ENCODE results near the gene SH3D19.
"Not testable (repeated sequence)": the region's sequence is repeated elsewhere in the genome, so short reads cannot be mapped to it uniquely, and the experiment has no call there.

SH3D19 gene

DNA sequence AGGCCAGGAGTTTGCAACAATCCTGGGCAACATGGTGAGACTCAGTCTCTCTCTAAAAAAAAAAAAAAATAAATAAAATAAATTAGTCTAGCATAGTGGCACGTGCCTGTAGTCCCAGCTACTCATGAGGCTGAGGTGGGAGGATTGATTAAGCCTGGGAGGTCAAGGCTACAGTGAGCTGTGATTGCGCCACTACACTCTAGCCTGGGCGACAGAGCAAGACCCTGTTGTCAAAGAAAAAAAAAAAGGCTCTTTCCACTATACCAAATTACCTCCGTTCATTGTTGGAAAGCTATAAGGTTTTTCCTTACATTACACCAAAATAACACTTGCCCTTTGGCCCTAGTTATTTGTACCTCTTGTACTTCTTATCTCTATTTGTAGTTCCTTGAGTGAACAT lies 58.3 kb downstream of the SH3D19 start:
- DNase-seq = no peak

DNA sequence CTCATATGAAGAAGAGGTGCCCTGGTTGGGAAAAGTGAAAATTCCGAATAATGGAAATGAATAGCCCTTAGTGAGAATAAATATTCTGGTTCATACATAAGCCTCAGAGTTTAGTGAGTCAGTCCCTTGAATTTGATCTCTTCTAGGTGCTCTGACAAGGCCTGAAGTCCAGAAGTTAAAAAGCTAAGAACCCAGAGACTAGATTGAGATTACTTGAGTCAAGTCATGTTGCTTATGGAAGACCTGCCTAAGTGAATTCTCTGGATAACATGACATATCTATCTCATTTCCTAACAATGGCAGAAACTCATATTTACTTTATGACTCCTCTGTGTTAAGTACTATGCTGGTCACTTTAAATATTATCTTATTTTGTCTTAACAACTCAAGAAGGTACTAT lies 58.9 kb downstream of the SH3D19 start:
- DNase-seq = no peak

DNA sequence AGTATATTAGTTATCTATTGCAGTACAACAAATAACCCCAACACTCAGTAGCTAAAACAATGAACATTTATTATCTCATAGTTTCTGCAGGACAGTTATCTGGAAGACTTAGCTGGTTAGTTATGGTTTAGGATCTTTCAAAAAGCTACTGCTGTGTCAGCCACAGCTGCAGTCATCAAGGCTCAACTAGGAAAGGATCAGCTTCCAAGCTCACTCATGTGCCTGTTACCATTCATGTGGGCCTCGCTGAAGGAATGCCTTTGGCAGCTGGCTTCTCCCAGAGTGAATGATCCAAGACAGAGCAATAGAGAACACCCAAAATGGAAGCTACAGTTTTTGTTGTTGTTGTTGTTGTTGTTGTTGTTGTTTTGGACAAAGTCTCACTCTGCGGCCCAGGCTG lies 62.0 kb downstream of the SH3D19 start:
- DNase-seq = no peak

DNA sequence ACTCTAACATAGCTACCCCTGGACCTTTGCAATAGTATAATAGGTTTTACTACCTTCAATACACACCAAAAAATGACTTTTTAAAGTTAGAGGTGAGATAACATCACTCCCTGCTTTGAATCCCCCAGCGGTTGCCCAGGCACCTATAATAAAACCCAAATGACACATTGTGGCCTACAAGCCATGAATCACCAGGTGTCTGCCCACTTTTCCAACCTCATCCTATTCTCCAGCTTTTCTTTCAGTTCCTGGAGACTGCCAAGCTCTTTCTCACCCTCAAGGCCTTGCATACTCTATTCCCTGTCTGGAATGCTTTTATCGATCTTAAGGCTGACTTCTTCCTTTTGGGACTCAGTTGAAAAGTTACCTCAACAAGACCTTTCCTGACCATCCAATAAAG lies 64.9 kb downstream of the SH3D19 start:
- DNase-seq = no peak

DNA sequence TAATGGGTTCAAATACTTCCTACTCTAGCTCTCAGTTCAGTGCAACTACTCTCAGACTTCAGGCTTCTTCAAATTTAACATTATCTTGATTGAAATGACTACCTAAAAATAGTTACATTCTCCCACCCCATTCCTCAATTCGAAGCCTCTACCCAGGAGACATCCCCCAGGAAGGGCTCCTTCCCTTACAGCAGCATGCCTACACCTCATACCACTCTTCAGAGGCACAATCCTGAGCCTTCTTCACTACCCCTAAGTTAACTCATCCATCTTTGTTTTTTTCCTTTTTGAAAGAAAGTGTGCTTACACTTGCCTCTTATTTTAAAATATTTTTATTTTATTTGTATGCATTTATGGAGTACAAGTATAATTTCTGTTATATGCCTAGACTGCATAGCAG lies 65.7 kb downstream of the SH3D19 start:
- no peak for DNase-seq

DNA sequence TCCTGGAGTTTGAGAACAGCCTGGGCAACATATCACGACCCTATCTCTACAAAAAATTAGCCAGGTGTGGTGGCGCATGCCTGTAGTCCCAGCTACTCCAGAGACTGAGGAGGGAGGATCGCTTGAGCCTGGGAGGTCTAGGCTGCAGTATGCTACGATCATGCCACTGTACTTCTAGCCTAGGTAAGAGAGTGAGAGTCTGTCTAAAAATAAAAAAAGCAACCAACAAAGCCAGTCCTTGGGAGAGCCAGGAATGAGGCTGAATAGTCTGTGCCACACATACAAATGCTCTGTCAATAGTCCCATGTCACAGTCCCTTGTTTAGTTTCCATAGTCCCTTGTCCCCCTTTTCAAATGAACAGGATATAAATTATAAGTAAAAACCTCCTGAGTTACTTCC lies 67.7 kb downstream of the SH3D19 start:
- no peak for DNase-seq

DNA sequence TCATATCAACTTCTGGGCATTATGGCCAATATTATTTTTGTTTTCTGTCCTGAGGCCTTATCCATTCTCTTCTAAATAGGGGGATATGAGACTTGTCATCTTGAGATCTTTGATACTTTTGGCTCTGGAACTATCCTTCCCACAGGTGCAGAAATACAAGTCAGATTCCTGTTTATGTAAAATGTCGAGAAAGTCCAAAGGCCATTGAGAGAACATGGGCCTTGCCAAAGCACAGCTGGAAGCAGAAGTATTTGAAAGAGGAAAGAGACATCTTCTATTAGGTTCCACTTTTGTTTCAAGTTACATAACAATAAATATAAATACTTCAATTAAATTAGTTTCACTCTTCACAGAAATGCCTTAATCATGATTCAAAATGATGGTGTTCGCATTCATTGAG lies 69.3 kb downstream of the SH3D19 start:
- DNase-seq = no peak

DNA sequence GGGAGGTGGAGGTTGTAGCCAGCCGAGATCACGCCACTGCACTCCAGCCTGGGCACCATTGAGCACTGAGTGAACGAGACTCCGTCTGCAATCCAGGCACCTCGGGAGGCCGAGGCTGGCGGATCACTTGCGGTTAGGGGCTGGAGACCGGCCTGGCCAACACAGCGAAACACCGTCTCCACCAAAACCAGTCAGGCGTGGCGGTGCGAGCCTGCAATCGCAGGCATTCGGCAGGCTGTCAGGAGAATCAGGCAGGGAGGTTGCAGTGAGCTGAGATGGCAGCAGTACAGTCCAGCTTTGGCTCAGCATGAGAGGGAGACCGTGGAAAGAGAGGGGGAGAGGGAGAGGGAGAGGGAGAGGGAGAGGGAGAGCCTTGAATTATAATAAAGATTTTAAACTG lies 69.7 kb downstream of the SH3D19 start:
- not testable (repeated sequence) for DNase-seq

DNA sequence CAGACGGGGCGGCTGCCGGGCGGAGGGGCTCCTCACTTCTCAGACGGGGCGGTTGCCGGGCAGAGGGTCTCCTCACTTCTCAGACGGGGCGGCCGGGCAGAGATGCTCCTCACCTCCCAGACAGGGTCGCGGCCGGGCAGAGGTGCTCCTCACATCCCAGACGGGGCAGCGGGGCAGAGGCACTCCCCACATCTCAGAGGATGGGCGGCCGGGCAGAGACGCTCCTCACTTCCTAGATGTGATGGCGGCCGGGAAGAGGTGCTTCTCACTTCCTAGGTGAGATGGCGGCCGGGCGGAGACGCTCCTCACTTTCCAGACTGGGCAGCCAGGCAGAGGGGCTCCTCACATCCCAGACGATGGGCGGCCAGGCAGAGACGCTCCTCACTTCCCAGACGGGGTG lies 70.2 kb downstream of the SH3D19 start:
- not testable (repeated sequence) for DNase-seq

DNA sequence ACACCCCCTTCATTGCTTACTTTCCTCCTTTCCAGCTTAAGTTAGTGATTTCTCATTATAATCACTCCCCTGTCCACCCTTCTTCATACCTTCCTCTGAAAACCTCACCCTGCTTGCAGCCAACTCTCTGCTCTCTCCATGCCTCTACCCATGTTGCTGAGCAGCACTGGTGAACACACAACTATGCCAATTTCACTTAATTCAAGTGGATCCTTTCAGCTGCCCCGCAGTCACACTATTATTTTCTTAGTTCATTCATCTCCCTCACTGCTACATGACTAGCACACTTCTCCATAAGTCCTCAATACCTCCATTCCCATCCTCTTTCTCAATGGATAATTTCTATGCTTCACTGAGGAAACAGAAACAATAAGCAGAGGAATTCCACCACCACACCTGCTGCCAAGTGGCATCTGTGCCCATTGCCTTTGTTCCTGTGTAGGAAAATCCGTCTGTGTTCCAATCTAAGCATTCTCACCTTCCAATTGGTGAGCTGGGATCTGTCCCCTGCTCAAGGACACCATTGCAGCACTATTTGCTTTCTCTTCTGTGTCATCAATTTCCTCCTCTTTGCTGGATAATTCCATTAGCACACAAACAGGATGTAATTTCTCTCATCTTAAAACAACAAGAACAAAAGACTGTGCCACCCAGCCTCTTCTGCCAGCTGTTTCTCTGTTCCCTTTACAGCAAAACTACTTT lies 73.7 kb downstream of the SH3D19 start:
- DNase-seq = peak; percentile 12 to 16

DNA sequence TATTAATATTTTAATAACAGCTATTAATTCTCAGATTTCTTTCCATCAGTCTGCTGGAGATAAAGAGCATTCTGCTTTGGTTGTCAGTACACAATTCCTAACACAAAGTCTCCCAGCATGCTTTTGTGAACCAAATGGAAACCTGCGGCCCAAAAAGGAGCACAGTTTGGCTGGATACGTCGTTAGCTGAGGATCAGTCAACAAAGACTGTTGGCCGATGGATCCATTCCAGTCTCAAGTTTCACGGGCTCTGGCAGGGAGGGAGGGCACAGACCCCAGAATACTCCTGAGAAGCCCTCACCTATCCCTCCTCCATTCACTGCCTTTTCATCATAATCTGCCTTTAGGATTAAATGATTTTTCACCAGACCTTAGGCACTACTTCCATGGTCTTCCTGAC lies 74.7 kb downstream of the SH3D19 start:
- no peak for DNase-seq

DNA sequence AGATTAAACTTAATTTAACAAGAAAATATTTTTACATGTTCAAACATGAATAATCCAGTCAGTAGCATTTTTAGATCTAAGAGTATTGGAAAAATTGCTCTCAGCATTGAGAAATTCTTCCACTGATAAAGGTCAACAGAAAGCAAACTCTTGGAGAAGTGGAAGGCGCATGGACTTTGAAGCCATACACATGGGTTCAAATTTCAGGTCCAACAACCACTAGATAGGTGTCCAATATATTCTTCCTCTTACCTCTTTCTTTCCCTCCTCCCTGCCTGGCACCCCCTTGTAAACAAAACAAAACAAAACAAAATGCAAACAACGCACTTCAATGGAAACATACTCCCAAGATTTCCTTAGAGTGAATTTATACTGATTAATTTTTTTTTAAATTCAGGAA lies 76.9 kb downstream of the SH3D19 start:
- DNase-seq = no peak

DNA sequence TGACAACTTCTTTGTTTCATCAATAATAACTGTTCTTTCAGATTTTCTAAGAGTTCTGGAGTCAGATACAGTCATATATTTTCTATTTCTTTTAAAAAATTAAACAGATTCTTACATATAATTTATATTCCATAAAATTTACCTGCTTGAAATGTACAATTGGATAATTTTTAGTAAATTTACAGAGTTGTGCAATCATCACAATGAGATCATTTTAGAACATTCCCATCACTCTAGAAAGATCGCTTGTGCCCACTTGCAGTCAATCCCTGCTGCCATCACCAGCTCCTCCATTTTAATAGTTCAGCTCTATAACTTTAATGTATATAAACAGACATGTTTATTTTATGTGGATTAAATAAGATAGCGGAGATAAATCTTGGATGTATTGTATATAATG lies 78.0 kb downstream of the SH3D19 start:
- no peak for DNase-seq

DNA sequence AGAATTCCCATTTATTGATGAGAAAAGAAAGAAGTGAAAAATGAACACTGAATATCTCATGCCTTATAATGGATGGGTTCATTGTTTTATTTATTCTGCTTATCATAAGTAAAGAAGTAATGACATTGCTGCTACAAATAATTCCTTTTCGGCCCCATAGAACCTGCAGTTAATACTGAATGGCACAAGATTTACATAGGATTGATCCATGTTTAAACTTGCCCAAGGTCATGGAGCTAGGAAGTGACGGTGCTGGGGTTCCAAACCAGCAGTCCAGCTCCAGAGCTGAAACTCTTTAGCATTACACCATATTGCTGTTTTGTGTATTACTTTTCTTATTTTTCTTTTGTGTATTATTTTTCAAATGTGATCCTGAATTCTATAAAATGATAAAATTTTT lies 78.7 kb downstream of the SH3D19 start:
- DNase-seq = no peak

DNA sequence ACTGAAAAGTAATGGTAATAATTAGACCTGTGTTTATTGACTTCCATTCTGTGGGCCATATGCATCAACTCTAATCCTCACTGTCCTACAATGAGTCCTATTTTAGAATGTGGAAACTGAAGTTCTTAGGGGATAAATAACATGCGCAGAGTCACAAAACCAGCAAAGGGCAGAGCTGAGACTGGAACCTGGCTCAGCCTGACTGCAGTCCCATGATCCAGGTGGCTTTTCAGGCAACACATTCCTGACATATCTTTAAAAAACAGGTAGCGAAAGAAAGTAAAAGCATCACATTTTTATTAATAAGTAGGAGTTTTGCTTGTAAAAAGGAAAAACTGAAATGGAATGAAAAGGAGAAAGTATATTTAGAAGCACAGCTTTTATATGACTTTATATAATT lies 83.1 kb downstream of the SH3D19 start:
- DNase-seq = no peak

DNA sequence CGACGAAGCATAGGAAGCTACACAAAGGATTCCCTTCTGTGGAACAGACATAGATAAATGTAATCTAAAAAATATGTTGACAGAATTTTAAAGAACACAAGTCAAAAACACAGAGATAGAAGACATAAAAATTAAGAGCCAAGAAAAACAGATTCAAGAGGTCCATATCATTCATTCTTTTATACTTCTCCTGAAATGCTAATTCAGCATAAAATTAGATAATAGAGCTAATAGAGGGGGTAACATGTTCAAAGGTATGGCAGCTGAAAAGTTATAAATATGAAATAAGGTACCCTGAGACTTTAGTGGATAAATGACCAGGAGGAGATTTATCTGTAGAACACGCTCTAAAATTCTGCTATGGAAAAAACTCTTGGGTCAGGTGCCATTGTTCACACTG lies 85.8 kb downstream of the SH3D19 start:
- no peak for DNase-seq

DNA sequence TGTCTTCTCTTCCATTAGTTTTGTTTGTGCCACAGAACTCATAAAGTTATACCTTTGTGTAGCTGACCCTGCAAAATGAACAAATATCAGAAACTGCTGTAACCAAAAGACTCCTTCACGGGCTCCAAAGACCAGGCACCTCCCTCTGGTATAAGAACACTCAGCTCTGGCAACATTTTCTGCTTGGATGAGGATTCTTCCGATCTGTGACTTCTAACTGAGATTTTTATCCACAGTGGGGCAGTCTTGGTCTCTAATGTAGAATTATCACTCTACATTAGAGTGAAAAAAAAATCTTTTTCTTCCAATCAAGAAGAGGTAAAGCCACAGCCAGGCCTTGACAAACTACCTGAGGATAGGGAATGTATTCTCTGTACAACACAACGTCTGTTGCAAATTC lies 86.9 kb downstream of the SH3D19 start:
- DNase-seq = no peak

DNA sequence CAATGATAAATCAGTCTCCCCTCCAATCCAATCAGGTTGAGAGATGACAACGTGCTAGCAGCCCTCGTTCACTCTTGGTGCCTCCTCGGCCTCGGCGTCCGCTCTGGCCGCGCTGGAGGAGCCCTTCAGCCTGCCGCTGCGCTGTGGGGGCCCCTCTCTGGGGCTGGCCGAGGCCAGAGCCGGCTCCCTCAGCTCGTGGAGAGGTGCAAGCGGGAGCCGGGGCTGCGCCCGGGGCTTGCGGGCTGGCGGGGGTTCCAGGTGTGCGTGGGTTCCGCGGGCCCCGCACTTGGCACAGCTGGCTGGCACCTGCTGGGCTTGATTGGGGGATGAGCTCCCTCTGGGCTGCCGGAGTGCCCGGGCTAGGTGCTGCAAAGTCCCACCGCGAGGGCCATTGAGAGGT lies 89.4 kb downstream of the SH3D19 start:
- DNase-seq = no peak

DNA sequence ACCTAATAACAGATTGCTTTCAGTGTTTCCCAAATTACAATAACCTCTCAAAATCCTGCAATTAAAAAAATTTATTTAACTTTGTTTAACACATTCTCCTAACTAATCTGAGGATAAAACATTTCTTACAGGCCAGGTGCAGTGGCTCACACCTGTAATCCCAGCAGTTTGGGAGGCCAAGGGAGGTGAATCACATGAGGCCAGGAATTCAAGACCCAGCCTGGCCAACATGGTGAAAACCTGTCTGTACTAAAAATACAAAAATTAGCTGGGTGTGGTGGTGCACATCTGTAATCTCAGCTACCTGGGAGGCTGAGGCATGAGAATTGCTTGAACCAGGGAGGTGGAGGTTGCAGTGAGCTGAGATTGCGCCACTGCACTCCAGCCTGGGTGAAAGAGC lies 90.0 kb downstream of the SH3D19 start:
- not testable (repeated sequence) for DNase-seq

DNA sequence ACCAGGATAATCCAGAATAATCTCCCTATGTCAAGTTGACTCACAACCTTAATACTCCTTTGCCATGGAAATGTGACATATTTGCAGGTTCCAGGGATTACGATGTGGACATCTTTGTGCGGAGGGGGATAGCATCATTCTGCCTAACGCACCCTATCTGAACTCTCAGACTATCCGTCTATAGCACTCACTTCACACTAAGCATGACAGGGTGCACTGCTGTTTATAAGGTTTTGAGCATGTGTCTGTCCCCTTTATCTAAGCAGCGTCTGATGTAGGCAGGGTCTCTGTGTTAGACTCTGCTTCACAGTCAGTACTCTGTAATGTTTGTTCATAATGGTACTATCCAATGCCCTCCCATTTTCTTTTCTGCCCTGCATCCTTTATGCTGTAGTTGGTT lies 91.8 kb downstream of the SH3D19 start:
- no peak for DNase-seq

DNA sequence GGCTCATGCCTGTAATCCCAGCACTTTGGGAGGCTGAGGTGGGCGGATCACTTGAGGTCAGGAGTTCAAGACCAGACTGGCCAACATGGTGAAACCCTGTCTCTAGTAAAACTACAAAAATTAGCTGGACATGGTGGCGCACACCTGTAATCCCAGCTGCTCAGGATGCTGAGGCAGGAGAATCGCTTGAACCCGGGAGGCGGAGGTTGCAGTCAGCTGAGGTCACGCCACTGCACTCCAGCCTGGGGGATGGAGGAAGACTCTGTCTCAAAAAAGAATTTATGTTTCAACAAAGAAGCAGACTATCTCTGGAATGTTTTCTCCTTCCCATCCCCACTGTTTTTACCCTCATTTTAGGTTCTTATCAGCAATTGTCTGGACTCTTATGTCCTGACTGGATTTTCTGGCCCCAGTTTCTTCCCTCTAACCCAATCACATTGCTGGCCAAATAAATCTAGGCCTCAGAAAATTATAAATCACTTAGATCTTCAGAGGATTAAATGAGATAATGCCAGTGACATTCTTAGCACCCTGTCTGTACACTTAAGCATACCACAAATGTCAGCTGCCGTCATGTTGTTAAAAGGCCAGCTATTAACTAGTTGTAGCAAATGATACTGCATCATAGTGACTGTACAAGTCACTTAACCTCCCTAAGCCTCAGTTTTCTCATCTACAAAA lies 93.3 kb downstream of the SH3D19 start:
- DNase-seq = no peak

DNA sequence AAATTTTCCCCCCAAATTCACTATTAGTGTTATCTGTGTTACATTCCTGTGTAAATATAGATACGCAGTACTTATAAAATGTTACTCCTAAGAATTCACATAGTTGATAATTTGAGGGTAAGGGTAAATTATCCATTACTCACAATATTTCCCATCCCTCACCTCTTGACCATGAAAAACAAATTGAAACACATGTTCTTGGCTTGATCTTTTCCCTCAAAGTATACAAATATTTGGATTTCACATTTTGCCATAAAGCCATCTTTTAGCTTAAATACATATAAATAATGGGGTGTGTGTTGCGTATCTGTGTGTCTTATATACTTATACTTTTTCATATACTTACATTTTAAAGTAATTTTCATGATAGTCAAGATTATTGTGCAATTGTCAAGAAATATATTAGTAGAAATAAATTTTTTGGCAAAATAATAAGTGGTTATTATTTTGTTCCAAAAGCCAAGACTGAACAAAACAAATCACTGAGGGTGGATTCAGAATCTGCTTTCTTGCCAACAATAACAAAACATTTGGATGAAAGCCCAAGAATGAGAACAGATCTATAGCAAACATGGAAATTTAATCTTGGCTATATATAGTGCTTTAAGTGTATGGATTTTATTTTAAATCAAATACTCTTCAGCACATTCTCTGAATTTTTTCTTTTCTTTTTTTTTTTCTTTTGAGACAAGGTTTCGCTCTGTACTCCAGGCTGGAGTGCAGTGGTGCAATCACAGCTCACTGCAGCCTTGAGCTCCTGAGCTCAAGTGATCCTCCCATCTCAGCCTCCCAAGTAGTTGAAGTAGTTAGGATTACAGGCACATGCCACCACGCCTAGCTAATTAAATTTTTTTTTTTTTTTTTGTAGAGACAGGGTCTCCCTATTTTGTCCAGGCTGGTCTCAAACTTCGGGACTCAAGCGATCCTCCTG lies 97.0 kb downstream of the SH3D19 start:
- no peak for DNase-seq

DNA sequence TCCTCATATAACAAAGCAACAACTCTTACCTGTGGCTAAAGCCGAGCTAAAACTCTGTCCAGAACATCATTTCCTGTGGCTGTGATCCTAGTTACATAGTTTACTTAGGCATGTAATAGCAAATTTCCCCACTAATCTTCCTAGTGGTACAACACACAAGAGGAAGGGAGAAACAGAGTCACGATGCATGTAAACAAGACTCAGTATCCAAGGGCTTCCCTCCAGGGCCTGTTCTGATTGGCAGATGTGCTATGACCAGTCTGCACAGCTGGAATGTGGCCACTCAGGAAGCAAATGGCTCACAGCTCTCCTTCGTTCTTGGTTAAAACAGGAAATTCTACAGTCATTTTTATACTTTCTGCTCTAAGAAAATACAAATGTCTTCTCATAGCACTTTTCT lies 97.7 kb downstream of the SH3D19 start:
- DNase-seq = peak in 1 of 2 experiments; percentile 0

DNA sequence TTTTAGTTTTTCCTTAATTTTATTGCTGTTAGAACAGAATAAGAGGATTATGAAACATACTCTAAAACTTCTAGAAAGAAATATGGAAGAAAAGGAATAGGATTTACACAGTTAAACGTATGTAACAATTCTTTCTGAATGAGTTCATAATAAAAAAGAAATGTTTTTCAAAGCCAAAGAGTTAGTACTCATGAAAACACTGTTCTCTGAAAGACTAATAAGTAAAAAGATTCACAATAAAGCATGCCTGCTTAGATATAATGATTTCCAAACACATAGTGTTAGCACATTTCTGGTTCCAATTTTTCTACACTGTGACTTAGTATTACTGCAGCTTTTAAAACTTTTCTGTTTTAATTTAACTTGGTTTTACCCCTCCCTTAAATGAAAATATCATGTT lies 98.2 kb downstream of the SH3D19 start:
- no peak for DNase-seq

Data from NCI-H2081 (cell line).